Fibroblast of pulmonary artery (primary cell): ENCODE data around the gene ZNF385A.
A peak's percentile ranks its signal among the peaks of the same experiment; 100 is the strongest.

ENCODE experiments used
- DNase-seq: peaks from one replicate; pipeline ENCODE4 v3.0.0-alpha.2; 2010; ENCODE audit warnings: low read depth
- H3K4me3 ChIP-seq: replicated peaks from 2 replicates; pipeline ENCODE4 v1.5.1; 2011; ENCODE audit warnings: low read depth, mild to moderate bottlenecking, control low read depth, low read length, moderate library complexity
- CTCF ChIP-seq: IDR thresholded peaks from 2 replicates; pipeline ENCODE4 v1.5.1; 2011; ENCODE audit warnings: mild to moderate bottlenecking, control low read depth, low read length, inconsistent platforms; ENCODE audit errors: missing control alignments

Gene ZNF385A

DNA sequence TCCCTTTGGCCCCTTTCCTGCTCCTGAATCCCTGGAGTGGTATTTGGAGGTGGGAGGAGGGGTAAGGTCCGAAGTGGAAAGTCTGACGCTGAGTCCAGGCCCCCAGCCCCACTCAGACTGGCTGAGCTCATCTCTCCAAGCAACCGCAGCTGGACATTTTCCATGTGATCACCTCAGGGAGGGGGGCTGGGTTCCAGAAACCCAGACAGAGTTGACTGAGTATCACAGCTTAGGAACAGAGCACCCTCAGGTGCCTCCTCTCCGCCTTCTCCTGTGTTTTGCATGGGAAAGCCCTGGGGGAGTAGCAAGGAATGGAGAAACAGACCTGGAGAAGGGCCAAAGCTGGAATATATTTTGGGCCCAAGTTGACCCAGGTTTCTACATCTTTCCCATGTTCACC, 42.6 kb upstream of the ZNF385A start:
- TF ChIP-seq CTCF, result no peak
- H3K4me3 ChIP-seq, result no peak overlapping the region
- no peak for DNase-seq

GRCh38 chr12:54426690-54427089, 42.2 kb upstream of the ZNF385A start:
- TF ChIP-seq CTCF, result no peak
- DNase-seq, result no peak
- no peak overlapping the region for H3K4me3 ChIP-seq

- no peak overlapping the region for H3K4me3 ChIP-seq
- no peak for DNase-seq
- no peak for TF ChIP-seq CTCF
Measured at GRCh38 chr12:54425702-54426101, 41.2 kb upstream of the ZNF385A start.

DNA sequence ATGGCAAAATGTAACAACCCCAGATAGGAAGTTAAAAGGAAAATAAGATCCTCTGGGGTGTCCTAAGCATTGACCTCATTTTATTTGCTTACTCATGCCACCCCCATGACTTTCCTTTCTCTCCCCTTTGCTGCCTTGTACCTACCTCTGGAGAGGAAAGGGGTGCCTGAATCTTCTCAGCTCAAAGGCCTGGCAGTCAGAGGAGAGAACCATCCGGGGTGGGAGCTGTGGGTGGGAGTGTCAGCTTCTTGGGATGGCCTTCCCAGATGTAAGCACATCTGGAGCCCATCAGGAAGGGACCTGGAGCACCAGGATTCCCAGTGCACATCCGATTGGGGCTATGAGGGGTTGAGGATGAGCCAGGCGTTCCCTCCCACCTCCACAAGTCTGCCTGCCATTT, 39.7 kb upstream of the ZNF385A start:
- no peak overlapping the region for H3K4me3 ChIP-seq

DNA sequence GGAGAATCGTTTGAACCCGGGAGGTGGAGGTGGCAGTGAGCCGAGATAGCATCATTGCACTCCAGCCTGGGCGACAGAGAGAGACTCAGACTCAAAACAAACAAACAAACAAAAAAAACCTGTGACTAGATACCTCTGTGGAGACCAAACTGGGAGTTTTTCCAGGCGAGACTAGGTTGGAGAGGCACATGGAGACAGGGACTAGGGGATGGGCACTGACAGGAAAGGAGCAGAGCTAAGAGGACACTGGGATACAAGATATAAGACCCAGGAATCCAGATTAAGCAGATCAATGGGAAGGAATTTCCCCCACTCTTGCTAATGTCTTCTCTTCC, 39.2 kb upstream of the ZNF385A start:
- H3K4me3 ChIP-seq, result no peak overlapping the region
- DNase-seq, result no peak
- TF ChIP-seq CTCF, result no peak

More for the DNA sequence above, 39.7 kb upstream of the ZNF385A start:
- no peak for TF ChIP-seq CTCF
- DNase-seq, result no peak

GRCh38 chr12:54421879-54422250, 37.3 kb upstream of the ZNF385A start:
- TF ChIP-seq CTCF, result no peak
- H3K4me3 ChIP-seq, result no peak overlapping the region
- no peak for DNase-seq

DNA sequence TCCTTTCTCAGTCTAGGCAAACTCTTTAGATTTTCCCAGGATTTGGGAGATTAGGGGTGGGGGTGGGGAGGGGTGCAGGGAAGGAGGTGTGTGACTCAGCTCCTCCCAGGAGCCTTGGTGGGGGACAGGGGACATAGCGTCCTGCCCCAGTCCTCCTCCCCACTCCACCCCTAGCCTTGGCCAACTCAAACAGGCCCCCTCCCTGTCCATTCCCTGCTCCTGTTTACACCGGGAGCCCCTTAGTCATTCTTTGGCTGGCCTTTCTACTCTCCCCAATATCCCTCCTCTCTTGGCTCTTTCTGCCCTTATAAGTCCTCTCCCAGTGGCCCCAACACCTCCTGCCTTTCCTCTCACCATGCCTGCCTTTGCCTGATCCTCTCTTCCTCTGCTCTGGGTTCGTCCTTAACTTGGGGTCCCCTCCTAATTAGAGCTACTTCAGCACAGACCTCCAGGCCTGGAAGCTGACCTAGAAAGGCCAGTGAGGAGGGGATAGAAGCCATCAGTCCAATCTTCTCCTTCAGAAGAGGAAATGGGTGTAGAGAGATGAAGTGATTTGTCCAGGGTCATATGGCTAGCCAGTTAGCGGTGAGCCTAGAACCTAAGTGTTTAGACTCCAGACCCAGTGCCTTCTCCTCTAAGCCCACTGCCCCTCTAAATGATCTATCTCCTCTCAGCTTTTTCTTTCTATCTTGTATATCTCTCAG, 36.8 kb upstream of the ZNF385A start:
- no peak for TF ChIP-seq CTCF
- no peak overlapping the region for H3K4me3 ChIP-seq
- peak; percentile 51 for DNase-seq
